ENCODE results near the gene NR2F1-AS1.

NR2F1-AS1 gene

GRCh38 chr5:93577854-93578812 lies 2.9 kb downstream of the NR2F1-AS1 start:
- CTCF ChIA-PET, result interaction anchor here (0.6 to 1.9 kb wide), 2 partner anchors 223 to 331 kb away, joined by 3 to 7 read pairs; no protein-coding TSS in a partner anchor
- no peak for TF ChIP-seq ELF4 (IDR thresholded peaks at IDR 0.05)
- no peak for TF ChIP-seq FOXA1 (IDR thresholded peaks at IDR 0.05)
- TF ChIP-seq TARDBP (IDR thresholded peaks at IDR 0.05), result no peak
- no peak for TF ChIP-seq HDGF (IDR thresholded peaks at IDR 0.05; ENCODE audit: borderline replicate concordance)
- TF ChIP-seq NFRKB (IDR thresholded peaks at IDR 0.05), result no peak
- no peak for TF ChIP-seq CTBP1 (IDR thresholded peaks at IDR 0.05; ENCODE audit: borderline replicate concordance)
- TF ChIP-seq ARNT (IDR thresholded peaks at IDR 0.05), result no peak
- no peak for TF ChIP-seq FOXM1 (IDR thresholded peaks at IDR 0.05; ENCODE audit: borderline replicate concordance)
- TF ChIP-seq SUZ12 (IDR thresholded peaks at IDR 0.05), result no peak
- TF ChIP-seq PKNOX1 (IDR thresholded peaks at IDR 0.05), result no peak
- no peak for TF ChIP-seq FOXK2 (IDR thresholded peaks at IDR 0.05)
- no peak for TF ChIP-seq BHLHE40 (IDR thresholded peaks at IDR 0.05; ENCODE audit: borderline replicate concordance)
- TF ChIP-seq LEF1 (IDR thresholded peaks at IDR 0.05; ENCODE audit: borderline replicate concordance), result no peak
- no peak for TF ChIP-seq L3MBTL2 (conservative IDR thresholded peaks at IDR 0.05)
- no peak for TF ChIP-seq ZNF384 (IDR thresholded peaks at IDR 0.05)
- TF ChIP-seq SP1 (IDR thresholded peaks at IDR 0.05), result no peak
- POLR2A ChIA-PET, result interaction anchor here (1.1 kb wide), 1 partner anchor 228 kb away, joined by 4 read pairs; no protein-coding TSS in a partner anchor
- DNase-seq (ENCODE audit: extremely low spot score), result no peak

- ChIA-PET POLR2A (no interaction called here), CTCF (interaction anchor here (0.5 to 1.9 kb wide), 3 partner anchors 224 to 467 kb away, joined by 3 to 7 read pairs (median 4); no protein-coding TSS in a partner anchor)
- TF ChIP-seq ELF4 (IDR thresholded peaks at IDR 0.05), result no peak
- TF ChIP-seq PKNOX1 (IDR thresholded peaks at IDR 0.05), result no peak
- no peak for TF ChIP-seq SUZ12 (IDR thresholded peaks at IDR 0.05)
- no peak for TF ChIP-seq FOXK2 (IDR thresholded peaks at IDR 0.05)
- no peak for TF ChIP-seq BHLHE40 (IDR thresholded peaks at IDR 0.05; ENCODE audit: borderline replicate concordance)
- TF ChIP-seq CTBP1 (IDR thresholded peaks at IDR 0.05; ENCODE audit: borderline replicate concordance), result no peak
- no peak for TF ChIP-seq SP1 (IDR thresholded peaks at IDR 0.05)
- TF ChIP-seq HDGF (IDR thresholded peaks at IDR 0.05; ENCODE audit: borderline replicate concordance), result no peak
- DNase-seq (ENCODE audit: extremely low spot score), result no peak
Measured at GRCh38 chr5:93576994-93577853, 3.8 kb downstream of the NR2F1-AS1 start.

- no peak for TF ChIP-seq FOXK2 (IDR thresholded peaks at IDR 0.05)
- TF ChIP-seq FOXA1 (IDR thresholded peaks at IDR 0.05), result no peak
- TF ChIP-seq SUZ12 (IDR thresholded peaks at IDR 0.05), result no peak
- TF ChIP-seq NFRKB (IDR thresholded peaks at IDR 0.05), result no peak
- TF ChIP-seq PKNOX1 (IDR thresholded peaks at IDR 0.05), result no peak
- no peak for TF ChIP-seq ARNT (IDR thresholded peaks at IDR 0.05)
- no peak for TF ChIP-seq CTBP1 (IDR thresholded peaks at IDR 0.05; ENCODE audit: borderline replicate concordance)
- TF ChIP-seq L3MBTL2 (conservative IDR thresholded peaks at IDR 0.05), result no peak
- no peak for TF ChIP-seq HDGF (IDR thresholded peaks at IDR 0.05; ENCODE audit: borderline replicate concordance)
- TF ChIP-seq ELF4 (IDR thresholded peaks at IDR 0.05), result no peak
- no peak for TF ChIP-seq BHLHE40 (IDR thresholded peaks at IDR 0.05; ENCODE audit: borderline replicate concordance)
- no peak for TF ChIP-seq SP1 (IDR thresholded peaks at IDR 0.05)
- no peak for TF ChIP-seq LEF1 (IDR thresholded peaks at IDR 0.05; ENCODE audit: borderline replicate concordance)
- TF ChIP-seq TARDBP (IDR thresholded peaks at IDR 0.05), result no peak
- TF ChIP-seq FOXM1 (IDR thresholded peaks at IDR 0.05; ENCODE audit: borderline replicate concordance), result no peak
- TF ChIP-seq ZNF384 (IDR thresholded peaks at IDR 0.05), result no peak
- DNase-seq (ENCODE audit: extremely low spot score), result no peak
- ChIA-PET POLR2A (no interaction called here), CTCF (no interaction called here)
Measured at GRCh38 chr5:93575461-93576414, 5.3 kb downstream of the NR2F1-AS1 start.

GRCh38 chr5:93574491-93575305 lies 6.3 kb downstream of the NR2F1-AS1 start:
- ChIA-PET CTCF (interaction anchor here (0.6 to 1.0 kb wide), 2 partner anchors 225 to 473 kb away, joined by 3 to 6 read pairs; no protein-coding TSS in a partner anchor), POLR2A (no interaction called here)
- DNase-seq (ENCODE audit: extremely low spot score), result no peak
- TF ChIP-seq SP1 (IDR thresholded peaks at IDR 0.05) (no peak), LEF1 (IDR thresholded peaks at IDR 0.05; ENCODE audit: borderline replicate concordance) (no peak), L3MBTL2 (conservative IDR thresholded peaks at IDR 0.05) (no peak), CTBP1 (IDR thresholded peaks at IDR 0.05; ENCODE audit: borderline replicate concordance) (no peak), ELF4 (IDR thresholded peaks at IDR 0.05) (no peak), ARNT (IDR thresholded peaks at IDR 0.05) (no peak), SUZ12 (IDR thresholded peaks at IDR 0.05) (no peak), TARDBP (IDR thresholded peaks at IDR 0.05) (no peak), FOXK2 (IDR thresholded peaks at IDR 0.05) (no peak), PKNOX1 (IDR thresholded peaks at IDR 0.05) (no peak)
